HT1080 (cell line): ENCODE results near the gene AMIGO1. TPM values are rescaled to one million over a fixed set of nuclear protein-coding genes. Genes with fewer than 3 reads are reported as not detected.
A peak's percentile ranks its signal among the peaks of the same experiment; 100 is the strongest.

ENCODE experiments used
- DNase-seq: peaks from one replicate; pipeline ENCODE4 v3.0.0-alpha.2; 2015; ENCODE audit warnings: low read depth
- polyA plus RNA-seq, 2 experiments: library from polyadenylated mRNA; depleted of rRNA; stranded (reverse); fragments of >200 nt; gene quantifications; 2 replicates each; pipeline ENCODE4 v1.2.3, GENCODE V29; 2015
- total RNA-seq: library from RNA; depleted of rRNA; stranded (reverse); fragments of >200 nt; shearing (Covaris generic); gene quantifications from 2 replicates; pipeline ENCODE4 v1.2.3, GENCODE V29; 2014; rRNA removed

AMIGO1 gene, protein sequence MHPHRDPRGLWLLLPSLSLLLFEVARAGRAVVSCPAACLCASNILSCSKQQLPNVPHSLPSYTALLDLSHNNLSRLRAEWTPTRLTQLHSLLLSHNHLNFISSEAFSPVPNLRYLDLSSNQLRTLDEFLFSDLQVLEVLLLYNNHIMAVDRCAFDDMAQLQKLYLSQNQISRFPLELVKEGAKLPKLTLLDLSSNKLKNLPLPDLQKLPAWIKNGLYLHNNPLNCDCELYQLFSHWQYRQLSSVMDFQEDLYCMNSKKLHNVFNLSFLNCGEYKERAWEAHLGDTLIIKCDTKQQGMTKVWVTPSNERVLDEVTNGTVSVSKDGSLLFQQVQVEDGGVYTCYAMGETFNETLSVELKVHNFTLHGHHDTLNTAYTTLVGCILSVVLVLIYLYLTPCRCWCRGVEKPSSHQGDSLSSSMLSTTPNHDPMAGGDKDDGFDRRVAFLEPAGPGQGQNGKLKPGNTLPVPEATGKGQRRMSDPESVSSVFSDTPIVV
- total RNA-seq = 1.4 and 2.0 TPM in 2 replicates
- 2.2 and 2.6 TPM in 2 replicates for polyA plus RNA-seq (2015; cell fraction: cytosol; rRNA removed)
- 2.4 TPM in 2 replicates for polyA plus RNA-seq (2015; cell fraction: nucleus; rRNA removed)

DNA sequence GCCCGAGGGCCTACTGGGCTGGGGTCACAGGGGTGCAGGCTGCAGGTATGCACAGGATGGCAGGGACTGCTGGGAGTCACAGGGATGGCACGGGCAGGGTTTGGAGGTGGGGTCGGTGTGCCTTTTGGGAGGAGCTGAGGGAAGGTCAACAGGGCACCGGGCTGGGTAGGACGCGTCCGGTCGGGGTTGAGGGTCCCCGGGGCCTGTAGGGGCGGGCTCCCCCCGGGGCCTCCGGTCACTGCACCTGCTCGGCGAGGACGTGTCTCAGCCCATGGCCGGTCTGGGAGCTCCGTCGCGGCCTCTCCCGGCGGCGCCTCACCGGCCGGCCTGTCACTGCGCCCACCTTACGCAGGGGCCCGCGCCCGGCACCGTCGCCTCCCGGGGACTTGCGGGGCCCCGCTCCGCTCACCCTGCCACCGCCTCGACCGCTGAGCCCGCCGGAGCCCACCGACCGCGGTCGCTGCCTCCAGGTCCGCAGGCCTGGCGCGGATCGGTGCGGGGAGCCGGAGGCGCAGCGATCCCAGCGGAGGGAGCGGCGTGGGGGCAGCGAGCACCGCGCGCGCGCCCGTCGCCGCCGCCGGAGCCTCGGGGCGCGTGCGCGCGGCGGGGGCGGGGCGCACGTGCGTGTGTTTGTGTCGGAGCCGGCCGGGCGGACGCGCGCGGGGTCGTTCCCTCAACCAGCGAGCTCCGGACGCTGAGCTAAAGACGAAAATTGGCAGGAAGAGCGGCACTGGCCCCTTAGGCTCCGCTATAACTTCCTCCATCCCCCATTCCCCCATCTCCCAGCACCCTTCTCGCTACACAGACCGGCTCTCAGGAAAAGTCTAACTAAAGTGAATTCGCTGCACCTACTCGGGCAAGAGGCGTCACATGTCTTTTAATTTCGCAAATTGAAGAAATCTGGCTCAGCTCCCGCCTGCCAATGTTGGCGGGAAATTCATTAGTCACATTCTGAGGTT, at the start of gene AMIGO1:
Gene AMIGO1, minus strand, starts transcription at position 552 of the 959 bp plus-strand sequence. CDS start 815 bp downstream, outside the sequence.
- DNase-seq = peak; percentile 37

DNA sequence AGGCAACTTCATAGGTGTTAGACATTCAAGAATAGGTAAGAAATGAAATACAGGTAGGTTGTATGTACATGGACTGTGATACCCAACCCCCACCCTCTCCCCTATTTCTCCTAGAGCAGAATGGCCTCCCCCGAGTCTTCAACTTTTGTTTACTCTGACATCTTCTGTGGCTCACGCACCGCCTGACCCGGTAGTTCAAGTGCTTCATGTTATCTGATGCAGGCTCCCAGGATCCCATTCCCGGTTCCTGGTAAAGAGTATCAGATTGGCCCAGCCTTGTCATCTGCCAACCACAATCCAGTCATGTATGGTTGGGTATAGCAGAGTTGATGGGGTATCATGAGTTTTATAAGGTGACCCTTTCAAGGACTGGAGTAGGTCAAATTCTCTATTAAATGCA, 48.0 kb upstream of the AMIGO1 start:
- DNase-seq = no peak

DNA sequence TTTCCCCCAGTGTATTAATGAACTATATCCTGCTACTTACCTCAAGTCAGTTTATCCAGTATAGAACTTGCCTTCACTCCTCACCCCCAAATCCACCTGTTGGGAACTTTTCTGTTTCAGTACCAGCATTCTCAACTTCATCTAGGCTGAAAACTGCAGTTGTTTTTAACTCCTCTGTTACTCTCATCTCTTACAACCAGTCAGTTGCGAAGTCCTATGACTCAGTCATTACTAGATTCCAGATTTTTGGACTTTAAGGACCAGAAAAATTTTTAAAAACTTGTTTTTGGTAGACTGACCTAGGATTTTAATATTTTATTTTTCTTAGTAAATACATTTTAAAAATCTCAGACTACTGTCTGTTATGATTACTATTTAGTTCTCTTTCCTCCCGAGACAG, 47.0 kb upstream of the AMIGO1 start:
- DNase-seq = no peak

DNA sequence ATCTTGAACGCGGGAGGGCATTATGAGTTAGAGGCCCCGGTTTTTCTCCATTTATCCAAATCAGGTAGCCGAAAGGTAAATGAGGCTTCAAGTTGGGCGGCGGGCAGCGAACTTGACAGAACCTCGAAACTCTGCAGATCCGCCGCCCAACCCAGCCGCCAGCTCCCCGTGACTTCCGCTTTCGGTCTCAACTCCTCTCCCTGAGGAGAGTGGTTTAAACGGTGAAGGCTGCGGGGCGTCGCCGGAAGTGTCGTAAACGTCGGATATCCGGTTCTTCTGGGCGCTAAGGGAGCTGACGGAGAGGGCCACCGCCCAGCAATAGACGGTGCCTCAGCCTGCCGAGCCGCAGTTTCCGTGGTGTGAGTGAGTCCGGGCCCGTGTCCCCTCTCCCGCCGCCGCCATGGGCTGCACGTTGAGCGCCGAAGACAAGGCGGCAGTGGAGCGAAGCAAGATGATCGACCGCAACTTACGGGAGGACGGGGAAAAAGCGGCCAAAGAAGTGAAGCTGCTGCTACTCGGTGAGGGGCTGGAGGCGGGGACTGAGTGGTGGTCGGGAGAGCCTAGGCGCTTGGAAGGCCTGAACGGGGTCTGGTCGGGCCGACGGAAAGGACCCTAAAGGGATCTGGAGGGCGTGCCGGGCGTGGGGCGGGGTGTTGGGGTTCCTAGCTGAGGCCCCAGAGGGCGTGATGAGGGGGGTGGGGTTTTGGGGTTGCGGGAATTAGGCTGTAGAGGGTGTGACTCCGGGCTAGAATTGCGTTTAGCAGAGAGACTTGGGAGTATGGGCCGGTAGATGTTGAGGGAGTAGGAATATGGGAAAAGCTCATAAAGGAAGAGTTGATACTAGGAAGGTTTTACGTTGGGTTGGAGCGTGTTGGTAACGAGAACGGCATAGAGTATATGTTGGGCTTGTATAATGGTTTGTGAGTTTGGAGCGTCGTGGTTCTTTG, 39.1 kb upstream of the AMIGO1 start, which contains the start of gene GNAI3:
Gene GNAI3, plus strand, starts transcription at position 295 of the 947 bp plus-strand sequence. Its CDS starts 106 bp downstream, at position 401.
- DNase-seq = peak; percentile 94

DNA sequence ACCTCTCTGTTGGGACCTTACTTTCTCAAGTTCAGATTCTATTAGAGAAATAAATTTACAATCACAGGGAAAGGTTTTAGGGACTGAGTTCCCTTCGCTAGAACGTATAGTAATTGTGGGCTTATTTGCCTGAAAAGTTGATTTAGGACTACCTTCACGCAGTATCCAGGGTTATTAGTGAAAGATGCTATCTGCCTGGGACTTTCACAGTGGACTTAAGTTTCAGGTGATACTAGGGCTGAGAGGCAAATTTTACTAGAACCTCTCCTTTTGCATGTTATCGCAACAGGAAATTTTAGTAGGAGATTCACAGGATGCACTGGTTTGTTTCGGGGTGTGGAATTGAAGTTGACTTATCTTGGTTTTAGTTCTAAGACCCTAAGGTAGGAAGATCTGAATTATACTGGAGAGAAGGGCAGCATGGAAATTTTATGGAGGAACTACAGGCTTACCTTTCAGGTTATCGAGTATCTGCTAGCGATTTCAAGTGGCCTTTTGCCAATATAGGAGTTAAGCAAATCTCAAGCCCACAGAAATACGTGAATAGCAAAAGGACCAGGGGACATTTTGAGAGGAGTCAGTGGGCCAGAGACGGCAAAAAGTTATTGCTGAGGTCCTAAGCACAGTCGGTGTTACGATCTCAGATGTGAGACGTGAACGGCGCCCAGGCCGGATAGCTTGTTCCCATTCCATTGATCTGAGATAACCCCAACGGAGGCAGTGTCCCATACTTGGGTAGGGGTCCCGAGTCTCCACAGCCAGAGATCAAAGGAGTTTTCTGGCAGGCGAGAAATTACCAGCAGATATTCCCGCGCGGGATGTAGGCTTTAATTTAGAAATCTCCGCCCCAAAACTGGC, 38.2 kb upstream of the AMIGO1 start:
- DNase-seq = no peak

DNA sequence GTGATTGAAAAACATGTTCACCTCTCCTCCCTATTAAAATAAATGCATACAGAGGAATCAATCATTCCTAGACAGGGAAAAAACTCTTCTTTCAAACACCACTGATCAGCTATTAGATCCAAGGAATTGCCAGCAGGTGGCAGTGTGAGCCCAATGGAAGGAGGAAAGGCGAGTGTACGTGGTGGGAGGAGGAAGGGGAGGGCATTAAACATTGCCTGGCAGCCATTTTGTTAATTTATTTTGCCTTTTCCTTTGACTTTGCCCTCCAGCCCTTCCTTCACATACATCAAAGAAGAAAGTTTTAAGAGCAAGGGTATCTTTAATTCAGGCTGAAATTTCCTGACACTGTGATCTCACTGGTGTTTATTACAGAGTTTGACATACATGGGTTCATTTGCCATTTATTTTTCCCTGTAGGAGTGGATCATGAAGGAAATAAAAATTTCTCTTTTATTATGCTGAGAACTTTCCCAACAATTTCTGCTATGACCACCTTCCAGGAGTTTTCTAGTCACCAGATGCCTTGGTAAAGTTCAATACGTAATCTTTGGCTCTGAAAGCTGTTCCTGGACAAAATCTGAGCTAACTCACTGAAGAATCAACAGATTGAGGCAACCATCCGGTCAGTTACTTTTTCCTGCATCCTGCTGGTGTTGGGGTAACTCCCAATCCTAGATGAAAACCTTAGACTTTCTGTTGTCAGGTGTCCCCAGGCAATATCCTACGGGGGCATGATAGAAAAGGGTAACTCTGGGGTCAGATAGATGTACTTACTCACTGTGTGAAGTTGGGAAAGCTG, 37.0 kb upstream of the AMIGO1 start:
- DNase-seq = peak; percentile 77

DNA sequence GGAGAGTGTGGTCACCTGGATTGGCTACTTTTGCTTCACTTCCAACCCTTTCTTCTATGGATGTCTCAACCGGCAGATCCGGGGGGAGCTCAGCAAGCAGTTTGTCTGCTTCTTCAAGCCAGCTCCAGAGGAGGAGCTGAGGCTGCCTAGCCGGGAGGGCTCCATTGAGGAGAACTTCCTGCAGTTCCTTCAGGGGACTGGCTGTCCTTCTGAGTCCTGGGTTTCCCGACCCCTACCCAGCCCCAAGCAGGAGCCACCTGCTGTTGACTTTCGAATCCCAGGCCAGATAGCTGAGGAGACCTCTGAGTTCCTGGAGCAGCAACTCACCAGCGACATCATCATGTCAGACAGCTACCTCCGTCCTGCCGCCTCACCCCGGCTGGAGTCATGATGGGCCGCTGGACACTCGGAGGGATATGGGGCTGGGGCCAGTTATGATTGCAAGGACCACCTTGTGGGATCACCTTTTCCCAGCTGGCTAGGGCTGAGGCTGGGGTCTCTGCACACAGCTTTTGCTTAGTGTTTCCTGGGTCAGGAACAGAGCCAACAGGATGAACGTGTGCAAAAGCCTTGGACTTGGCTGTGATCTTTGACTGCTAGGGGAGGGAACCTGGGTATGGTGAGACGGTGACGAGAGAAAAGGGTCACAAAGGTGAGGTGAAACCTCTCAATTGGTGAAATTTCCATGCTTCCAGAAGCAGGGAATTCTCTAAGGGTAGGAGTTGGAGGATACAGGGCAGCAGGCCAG, 34.6 kb upstream of the AMIGO1 start:
- no peak for DNase-seq

DNA sequence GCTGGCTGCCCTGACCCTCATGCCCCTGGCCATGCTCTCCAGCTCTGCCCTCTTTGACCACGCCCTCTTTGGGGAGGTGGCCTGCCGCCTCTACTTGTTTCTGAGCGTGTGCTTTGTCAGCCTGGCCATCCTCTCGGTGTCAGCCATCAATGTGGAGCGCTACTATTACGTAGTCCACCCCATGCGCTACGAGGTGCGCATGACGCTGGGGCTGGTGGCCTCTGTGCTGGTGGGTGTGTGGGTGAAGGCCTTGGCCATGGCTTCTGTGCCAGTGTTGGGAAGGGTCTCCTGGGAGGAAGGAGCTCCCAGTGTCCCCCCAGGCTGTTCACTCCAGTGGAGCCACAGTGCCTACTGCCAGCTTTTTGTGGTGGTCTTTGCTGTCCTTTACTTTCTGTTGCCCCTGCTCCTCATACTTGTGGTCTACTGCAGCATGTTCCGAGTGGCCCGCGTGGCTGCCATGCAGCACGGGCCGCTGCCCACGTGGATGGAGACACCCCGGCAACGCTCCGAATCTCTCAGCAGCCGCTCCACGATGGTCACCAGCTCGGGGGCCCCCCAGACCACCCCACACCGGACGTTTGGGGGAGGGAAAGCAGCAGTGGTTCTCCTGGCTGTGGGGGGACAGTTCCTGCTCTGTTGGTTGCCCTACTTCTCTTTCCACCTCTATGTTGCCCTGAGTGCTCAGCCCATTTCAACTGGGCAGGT, 33.9 kb upstream of the AMIGO1 start:
- DNase-seq = no peak

DNA sequence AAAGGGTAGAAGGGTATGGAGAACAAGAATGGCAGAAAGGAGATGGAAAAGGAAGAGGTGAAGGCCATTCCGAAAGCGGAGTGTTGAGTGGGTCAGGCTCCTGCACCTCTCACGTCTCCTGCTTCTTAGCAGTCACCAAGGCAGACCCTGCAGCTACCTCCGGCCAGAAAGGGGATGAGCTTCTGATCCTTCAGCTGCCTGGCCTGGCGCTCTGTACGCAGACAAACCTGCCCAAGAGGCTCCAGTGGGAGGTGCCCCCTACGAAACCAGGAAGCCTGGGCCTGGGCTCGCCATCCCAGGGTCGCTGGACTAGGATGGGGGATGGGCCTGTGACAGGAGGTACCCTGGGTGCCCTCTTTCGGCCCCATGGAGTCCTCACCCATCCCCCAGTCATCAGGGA, 33.1 kb upstream of the AMIGO1 start:
- DNase-seq = no peak

DNA sequence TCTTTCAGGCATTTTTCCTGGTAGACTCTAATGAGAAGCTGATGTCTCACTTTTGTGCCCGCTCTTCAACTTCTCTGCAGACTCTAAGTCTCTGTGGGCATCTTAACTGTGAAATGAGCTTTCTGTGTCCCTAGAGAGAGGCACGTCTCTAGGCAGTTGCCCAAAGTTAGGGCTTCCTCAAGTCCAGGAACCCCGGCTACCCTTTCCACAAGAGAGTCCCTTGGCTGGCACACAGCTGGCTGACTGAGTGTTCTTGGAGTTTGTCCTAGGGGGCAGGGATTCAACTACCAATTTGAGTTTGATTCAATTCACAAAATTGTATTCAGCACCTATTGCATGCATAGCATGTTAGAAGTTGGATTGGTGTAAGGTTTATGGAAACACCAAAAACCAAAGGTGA, 31.6 kb upstream of the AMIGO1 start:
- no peak for DNase-seq

DNA sequence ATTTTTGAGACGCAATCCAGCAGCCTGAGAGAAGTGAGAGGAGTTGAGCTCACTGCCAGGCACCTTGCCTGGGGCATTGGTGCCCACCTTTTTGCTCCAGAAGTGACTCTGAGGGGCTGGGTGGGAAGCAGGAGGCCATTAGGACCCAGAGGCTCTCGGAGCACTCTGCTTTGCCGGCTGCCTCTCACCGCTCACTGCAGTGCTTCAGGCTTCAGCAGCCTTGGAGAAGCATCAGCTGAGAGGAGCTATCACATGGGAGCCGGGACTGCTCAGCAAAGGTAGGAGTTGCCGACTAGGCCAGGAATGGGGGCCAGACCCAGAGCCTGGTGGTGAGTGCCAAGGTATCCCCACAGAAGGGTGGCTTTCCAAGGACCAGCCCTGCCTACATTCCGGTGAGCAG, 30.1 kb upstream of the AMIGO1 start, which contains the start of gene GPR61:
Gene GPR61, plus strand, starts transcription at position 197 of the 400 bp plus-strand sequence. CDS start 3,151 bp downstream, outside the sequence.
- no peak for DNase-seq

DNA sequence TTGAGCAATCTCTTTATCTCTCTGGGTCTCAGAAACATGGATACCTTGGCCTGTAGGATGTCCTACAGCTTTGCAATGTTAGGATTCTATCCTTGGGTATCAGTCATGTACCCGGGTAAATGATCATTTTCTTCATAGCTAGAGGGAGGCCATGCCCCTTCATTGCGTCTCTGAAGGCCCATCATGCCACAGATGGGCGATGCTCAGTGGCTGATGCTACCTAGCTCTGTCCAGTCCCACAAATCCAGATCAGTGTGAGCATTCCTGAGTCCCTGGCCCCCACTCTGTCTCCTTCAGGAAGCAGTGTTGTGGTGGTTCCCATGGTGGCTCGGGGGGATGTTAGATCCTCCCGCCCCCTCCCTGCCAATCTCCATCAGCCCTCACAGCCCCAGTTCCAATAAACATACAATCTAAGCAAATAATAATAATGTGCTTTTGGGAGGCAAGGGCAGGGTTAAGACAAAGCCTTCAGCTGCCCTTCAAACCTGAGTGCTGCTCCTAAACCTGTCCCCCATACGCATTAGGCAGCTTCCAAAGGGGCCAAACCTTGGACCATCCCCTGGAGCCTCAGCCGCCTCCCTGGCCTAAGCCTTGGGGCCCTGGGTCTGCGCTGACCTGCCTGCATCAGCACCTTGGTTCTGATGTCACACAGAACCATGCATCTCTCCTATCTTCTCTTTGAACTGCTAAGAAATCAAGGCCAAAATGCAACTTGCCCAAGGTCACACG, 29.5 kb upstream of the AMIGO1 start:
- DNase-seq = no peak

DNA sequence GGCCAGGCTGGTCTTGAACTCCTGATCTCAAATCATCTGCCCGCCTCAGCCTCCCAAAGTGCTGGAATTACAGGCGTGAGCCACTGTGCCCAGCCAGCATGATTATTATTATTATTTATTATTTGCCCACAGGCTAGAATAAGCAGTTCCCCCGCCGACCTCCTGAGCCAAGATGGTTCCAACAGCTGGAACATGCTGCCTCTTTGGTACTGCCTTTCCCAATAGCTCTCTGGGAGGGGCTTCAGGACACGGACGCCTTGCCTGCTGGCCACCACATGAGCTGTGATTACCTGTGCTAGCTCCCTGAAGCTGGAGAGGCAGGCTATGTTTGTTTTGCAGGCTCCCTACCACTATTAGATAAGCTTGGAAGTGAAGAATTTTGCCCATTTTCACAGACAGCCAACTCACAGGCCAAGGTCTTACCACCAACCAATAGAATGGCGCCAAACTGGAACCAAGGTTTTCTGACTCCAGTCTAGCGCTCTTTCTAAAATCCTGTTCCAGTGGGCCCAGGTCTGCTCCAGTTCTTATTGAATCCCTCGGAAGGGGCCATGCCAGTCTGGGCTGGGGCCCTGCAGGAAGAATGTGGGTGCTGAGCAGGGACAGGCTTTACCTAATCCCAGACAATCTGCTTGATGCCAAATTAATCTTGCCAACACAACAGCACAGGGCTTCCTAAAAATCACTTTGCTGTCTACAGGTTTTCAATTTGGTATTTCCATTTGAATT, 28.1 kb upstream of the AMIGO1 start:
- DNase-seq = no peak

DNA sequence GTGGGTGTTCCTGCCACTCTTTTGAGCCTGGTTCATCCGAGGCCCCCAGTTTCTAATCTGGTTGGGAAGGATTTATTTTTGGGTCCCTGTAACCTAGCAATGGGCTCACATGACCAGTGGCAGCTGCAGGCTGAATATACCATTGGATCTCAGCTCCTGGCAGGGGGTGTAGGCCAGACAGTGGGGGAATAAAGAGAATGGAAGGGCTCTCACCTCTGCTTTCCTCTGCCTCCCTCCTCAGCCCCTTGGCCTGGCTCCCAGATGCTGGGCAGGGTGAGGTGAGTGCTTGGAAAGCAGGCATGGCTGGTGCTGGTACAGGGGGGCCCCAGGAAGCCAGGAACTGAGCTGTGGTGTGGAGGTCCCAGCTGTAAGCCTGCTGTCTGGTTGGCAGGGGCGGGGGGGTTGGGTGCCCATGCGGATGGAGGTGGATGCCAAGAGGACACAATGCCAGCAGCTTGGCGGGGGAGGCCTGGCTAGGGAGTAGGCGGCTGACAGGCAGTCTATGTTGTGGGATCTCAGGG, 26.5 kb upstream of the AMIGO1 start:
- DNase-seq = no peak

DNA sequence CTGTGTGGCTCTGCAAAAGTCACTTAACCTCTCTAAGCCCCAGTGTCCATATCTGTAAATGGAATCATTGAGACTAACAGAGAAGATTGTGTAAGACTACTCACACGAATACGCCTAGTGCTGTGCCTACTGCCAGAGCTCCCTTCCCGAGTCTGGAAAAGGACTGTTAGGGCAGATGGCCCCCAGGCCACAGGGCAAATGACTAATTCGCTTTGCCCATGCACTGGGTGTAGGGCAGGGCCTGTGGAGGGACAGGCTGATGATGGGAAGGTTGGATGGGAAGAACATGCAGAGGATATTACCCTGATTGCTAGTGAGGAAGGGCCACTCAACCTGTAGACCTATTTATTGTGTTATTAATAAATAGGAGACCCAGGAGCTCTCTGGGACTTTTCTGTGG, 26.0 kb upstream of the AMIGO1 start:
- no peak for DNase-seq
